Measurements from ENCODE around the gene RTP3. TPM values are rescaled to one million over a fixed set of nuclear protein-coding genes. Genes with fewer than 3 reads are reported as not detected.

The RTP3 gene
- total and polyA plus RNA-seq, 7 donors, result not detected

- no peaks in the 10 kb centered on the region for H3K36me3 ChIP-seq
- TF ChIP-seq CTCF (IDR thresholded peaks at IDR 0.05), result no peak
- no peak for TF ChIP-seq POLR2A (IDR thresholded peaks at IDR 0.05)
- no peak for TF ChIP-seq EP300 (IDR thresholded peaks at IDR 0.05)
- TF ChIP-seq POLR2AphosphoS5 (IDR thresholded peaks at IDR 0.05), result no peak
- peaks cover 0 to 8% (median 4%) of the 10 kb centered on the region in 4 donors for H3K4me1 ChIP-seq
- H3K27me3 ChIP-seq, result no peaks in the 10 kb centered on the region
- H3K4me3 ChIP-seq, result no peak overlapping the region
- H3K9me3 ChIP-seq, result no peaks in the 10 kb centered on the region
- WGBS, 2 donors, result 69 to 75% methylated on average over 9 of the region's 9 CpGs
- DNase-seq, result no peak
- intact Hi-C loops (cut with DNase I), result no loop called here
- H3K27ac ChIP-seq, result peak overlapping the region in 1 of 4 donors; percentile 68
Measured at GRCh38 chr3:46496746-46497555, 825 bp upstream of the RTP3 start.

GRCh38 chr3:46498916-46499519 lies 1.2 kb downstream of the RTP3 start:
- 79 to 92% methylated on average over 6 of the region's 6 CpGs for WGBS, 2 donors

GRCh38 chr3:46500656-46501635 lies 3.2 kb downstream of the RTP3 start:
- TF ChIP-seq CTCF (IDR thresholded peaks at IDR 0.05), result no peak
- TF ChIP-seq EP300 (IDR thresholded peaks at IDR 0.05), result no peak
- no peak for TF ChIP-seq POLR2AphosphoS5 (IDR thresholded peaks at IDR 0.05)
- no peak for TF ChIP-seq POLR2A (IDR thresholded peaks at IDR 0.05)
- no peaks in the 10 kb centered on the region for H3K36me3 ChIP-seq
- H3K4me1 ChIP-seq, result peaks cover 0 to 17% (median under 1%) of the 10 kb centered on the region in 4 donors
- H3K4me3 ChIP-seq, result no peak overlapping the region
- H3K9me3 ChIP-seq, result no peaks in the 10 kb centered on the region
- H3K27ac ChIP-seq, result no peak overlapping the region
- no peaks in the 10 kb centered on the region for H3K27me3 ChIP-seq
- intact Hi-C loops (cut with DNase I), result no loop called here
- 70 to 87% methylated on average over 5 of the region's 5 CpGs for WGBS, 2 donors
- no peak for DNase-seq

More at GRCh38 chr3:46498916-46499519, 1.2 kb downstream of the RTP3 start:
- peaks cover 0 to 17% (median 4%) of the 10 kb centered on the region in 4 donors for H3K4me1 ChIP-seq
- no peaks in the 10 kb centered on the region for H3K27me3 ChIP-seq
- H3K36me3 ChIP-seq, result no peaks in the 10 kb centered on the region
- H3K9me3 ChIP-seq, result no peaks in the 10 kb centered on the region
- no peak overlapping the region for H3K27ac ChIP-seq
- TF ChIP-seq POLR2AphosphoS5 (IDR thresholded peaks at IDR 0.05) (no peak), EP300 (IDR thresholded peaks at IDR 0.05) (no peak), CTCF (IDR thresholded peaks at IDR 0.05) (no peak), POLR2A (IDR thresholded peaks at IDR 0.05) (no peak)
- intact Hi-C loops (cut with DNase I), result no loop called here
- no peak for DNase-seq
- no peak overlapping the region for H3K4me3 ChIP-seq

GRCh38 chr3:46501702-46502101 lies 3.9 kb downstream of the RTP3 start:
- no peak for TF ChIP-seq POLR2A (IDR thresholded peaks at IDR 0.05)
- no peak for TF ChIP-seq CTCF (IDR thresholded peaks at IDR 0.05)
- no peak for TF ChIP-seq EP300 (IDR thresholded peaks at IDR 0.05)
- TF ChIP-seq POLR2AphosphoS5 (IDR thresholded peaks at IDR 0.05), result no peak
- Histone ChIP-seq H3K27ac (no peak overlapping the region), H3K4me1 (peaks cover 0 to 12% (median 0%) of the 10 kb centered on the region in 4 donors), H3K27me3 (no peaks in the 10 kb centered on the region), H3K36me3 (no peaks in the 10 kb centered on the region), H3K4me3 (no peak overlapping the region), H3K9me3 (no peaks in the 10 kb centered on the region)
- 89 to 92% methylated on average over 4 of the region's 4 CpGs for WGBS, 2 donors
- no peak for DNase-seq
- intact Hi-C loops (cut with DNase I), result no loop called here

All from sigmoid colon (tissue), 7 donors.